H9 (cell line): ENCODE data around the gene RINL. TPM values are rescaled to one million over a fixed set of nuclear protein-coding genes. Genes with fewer than 3 reads are reported as not detected.

Experiments
- DNase-seq: peaks from one replicate; pipeline ENCODE4 v3.0.0-alpha.2; 2017
- H2AFZ ChIP-seq: one replicate; pipeline ENCODE4 v1.6.1; 2013; ENCODE audit warnings: mild to moderate bottlenecking, low read length, control low read depth, moderate library complexity
- H2AK5ac ChIP-seq: 2 replicates; pipeline ENCODE4 v1.6.1; 2013; ENCODE audit warnings: low read length, control low read depth, mixed read lengths; ENCODE audit not compliant: insufficient read length
- H2BK120ac ChIP-seq: one replicate; pipeline ENCODE4 v1.6.1; 2013; ENCODE audit warnings: low read depth, mild to moderate bottlenecking, low read length, control low read depth, inconsistent platforms; ENCODE audit not compliant: poor library complexity, severe bottlenecking
- H2BK12ac ChIP-seq: 2 replicates; pipeline ENCODE4 v1.6.1; 2013; ENCODE audit warnings: low read length, control low read depth, mixed read lengths, low read depth; ENCODE audit not compliant: insufficient read length
- H2BK15ac ChIP-seq: 2 replicates; pipeline ENCODE4 v1.6.1; 2013; ENCODE audit warnings: low read depth, low read length, control low read depth
- H2BK20ac ChIP-seq: one replicate; pipeline ENCODE4 v1.6.1; 2013; ENCODE audit warnings: low read depth, mild to moderate bottlenecking, low read length, control low read depth, inconsistent platforms; ENCODE audit not compliant: poor library complexity, severe bottlenecking
- H2BK5ac ChIP-seq: 2 replicates; pipeline ENCODE4 v1.6.1; 2013; ENCODE audit warnings: low read length, control low read depth, mixed read lengths; ENCODE audit not compliant: insufficient read length
- H3K14ac ChIP-seq: 2 replicates; pipeline ENCODE4 v1.6.1; 2013; ENCODE audit warnings: low read length, control low read depth; ENCODE audit not compliant: insufficient read depth
- H3K18ac ChIP-seq: 2 replicates; pipeline ENCODE4 v1.6.1; 2013; ENCODE audit warnings: low read depth, mild to moderate bottlenecking, mixed read lengths, low read length, control low read depth; ENCODE audit not compliant: insufficient read length
- H3K23ac ChIP-seq: 2 replicates; pipeline ENCODE4 v1.6.1; 2013; ENCODE audit warnings: low read length, control low read depth, mixed read lengths, low read depth; ENCODE audit not compliant: insufficient read length
- H3K23me2 ChIP-seq: 2 replicates; pipeline ENCODE4 v1.6.1; 2013; ENCODE audit warnings: low read depth, mild to moderate bottlenecking, mixed read lengths, low read length, control low read depth; ENCODE audit not compliant: insufficient read length, poor library complexity, severe bottlenecking
- H3K27ac ChIP-seq: 2 replicates; pipeline ENCODE4 v1.5.1; 2013; ENCODE audit warnings: low read length, control low read depth, mixed read lengths, low read depth; ENCODE audit not compliant: insufficient read length
- H3K27me3 ChIP-seq: 2 replicates; pipeline ENCODE4 v1.6.1; 2013; ENCODE audit warnings: low read length, control low read depth, inconsistent platforms; ENCODE audit not compliant: insufficient read depth
- H3K4ac ChIP-seq: 2 replicates; pipeline ENCODE4 v1.6.1; 2013; ENCODE audit warnings: low read depth, mild to moderate bottlenecking, control low read depth, inconsistent platforms, low read length, moderate library complexity
- H3K4me1 ChIP-seq: 2 replicates; pipeline ENCODE4 v1.6.1; 2013; ENCODE audit warnings: low read length, control low read depth, inconsistent platforms; ENCODE audit not compliant: insufficient read depth
- H3K4me2 ChIP-seq: 2 replicates; pipeline ENCODE4 v1.6.1; 2013; ENCODE audit warnings: low read length, control low read depth, mixed read lengths; ENCODE audit not compliant: insufficient read length, insufficient read depth
- H3K56ac ChIP-seq: 2 replicates; pipeline ENCODE4 v1.6.1; 2013; ENCODE audit warnings: low read depth, mild to moderate bottlenecking, mixed read lengths, low read length, control low read depth; ENCODE audit not compliant: insufficient read length
- H3K79me1 ChIP-seq: 2 replicates; pipeline ENCODE4 v1.6.1; 2013; ENCODE audit warnings: low read depth, mild to moderate bottlenecking, moderate library complexity, low read length, control low read depth, inconsistent platforms; ENCODE audit not compliant: insufficient read depth, poor library complexity, severe bottlenecking
- H3K79me2 ChIP-seq: 2 replicates; pipeline ENCODE4 v1.6.1; 2013; ENCODE audit warnings: low read length, control low read depth, inconsistent platforms; ENCODE audit not compliant: insufficient read depth
- H3K9ac ChIP-seq: 2 replicates; pipeline ENCODE4 v1.6.1; 2013; ENCODE audit warnings: low read length, control low read depth, mixed read lengths; ENCODE audit not compliant: insufficient read length; ENCODE audit errors: extremely low read depth
- H3K9me3 ChIP-seq: one replicate; pipeline ENCODE4 v1.6.1; 2013; ENCODE audit warnings: low read depth, low read length, inconsistent platforms; ENCODE audit not compliant: control insufficient read depth
- H3T11ph ChIP-seq: one replicate; pipeline ENCODE4 v1.6.1; 2013; ENCODE audit warnings: mild to moderate bottlenecking, low read length, control low read depth, inconsistent platforms
- H4K20me1 ChIP-seq: one replicate; pipeline ENCODE4 v1.6.1; 2013; ENCODE audit not compliant: control insufficient read depth, insufficient read length, insufficient read depth
- H4K5ac ChIP-seq: 2 replicates; pipeline ENCODE4 v1.6.1; 2013; ENCODE audit warnings: low read depth, mild to moderate bottlenecking, mixed read lengths, low read length, control low read depth; ENCODE audit not compliant: insufficient read length
- H4K8ac ChIP-seq: replicated peaks from 2 replicates; pipeline ENCODE4 v1.6.1; 2013; ENCODE audit warnings: low read length, control low read depth, mixed read lengths, low read depth; ENCODE audit not compliant: insufficient read length
- H4K91ac ChIP-seq: 2 replicates; pipeline ENCODE4 v1.6.1; 2013; ENCODE audit warnings: low read depth, mild to moderate bottlenecking, moderate library complexity, mixed read lengths, low read length, control low read depth; ENCODE audit not compliant: insufficient read length
- H3K27ac Mint-ChIP-seq, 3 experiments: 2 replicates in 2 of 3; 3 replicates in 1 of 3; pipeline ENCODE4 v1.8.0; 2020 to 2021; ENCODE audit warnings: mixed read lengths in 3 of 3, mild to moderate bottlenecking in 1 of 3, moderate library complexity in 1 of 3
- H3K27me3 Mint-ChIP-seq: 2 replicates; pipeline ENCODE4 v1.8.0; 2021; ENCODE audit warnings: low read depth, mild to moderate bottlenecking, moderate library complexity, mixed read lengths
- H3K36me3 Mint-ChIP-seq, 3 experiments: 2 replicates in 2 of 3; 3 replicates in 1 of 3; pipeline ENCODE4 v1.8.0; 2020 to 2021; ENCODE audit warnings: low read depth in 3 of 3, mixed read lengths in 3 of 3; ENCODE audit not compliant: insufficient read depth in 1 of 3
- H3K4me1 Mint-ChIP-seq, 2 experiments: 2 replicates each; pipeline ENCODE4 v1.8.0; 2020; ENCODE audit warnings: mixed read lengths in 2 of 2
- H3K4me3 Mint-ChIP-seq, 2 experiments: 2 replicates in 1 of 2; 3 replicates in 1 of 2; pipeline ENCODE4 v1.8.0; 2020 to 2021; ENCODE audit warnings: mild to moderate bottlenecking in 2 of 2, mixed read lengths in 2 of 2, moderate library complexity in 1 of 2
- H3K9me3 Mint-ChIP-seq, 2 experiments: 2 replicates in 1 of 2; 3 replicates in 1 of 2; pipeline ENCODE4 v1.8.0; 2020; ENCODE audit warnings: mild to moderate bottlenecking in 2 of 2, mixed read lengths in 2 of 2, moderate library complexity in 1 of 2
- CTCF ChIP-seq: fragments of 200-600 bp; sonication (generic); conservative IDR thresholded peaks from 3 replicates; pipeline ENCODE4 v1.8.0; 2021; ENCODE audit warnings: antibody characterized with exemption, mild to moderate bottlenecking
- WGBS: extraction: QIAGEN DNeasy Blood & Tissue Kit; methylation state at CpG from one replicate; pipeline ENCODE4 v1.1.7; 2013; ENCODE audit warnings: missing lambda C conversion rate, low lambda C conversion rate, mixed read lengths; ENCODE audit not compliant: insufficient read length; ENCODE audit errors: extremely low coverage; 5-methylcytosine and 5-hydroxymethylcytosine counted together
- total RNA-seq: library from RNA; stranded (reverse); gene quantifications from 2 replicates; pipeline ENCODE4 v1.2.1, GENCODE V29; 2021

The RINL gene
- total RNA-seq, 1 experiment from 2014 or later = 6.4 TPM

- no peak overlapping the region for H4K5ac ChIP-seq
- H3K56ac ChIP-seq = no peak overlapping the region
- no peaks in the 10 kb centered on the region for H3K27me3 ChIP-seq
- no peak overlapping the region for H3T11ph ChIP-seq
- no peak overlapping the region for H4K91ac ChIP-seq
- TF ChIP-seq CTCF = no peak
- H2AK5ac ChIP-seq = no peak overlapping the region
- H2BK12ac ChIP-seq = no peak overlapping the region
- no peaks in the 10 kb centered on the region for H3K79me1 ChIP-seq
- H3K9ac ChIP-seq = no peak overlapping the region
- H2BK20ac ChIP-seq = no peak overlapping the region
- H3K27ac ChIP-seq = no peak overlapping the region
- H2BK5ac ChIP-seq = no peak overlapping the region
- Mint-ChIP-seq H3K27ac (no peak overlapping the region), H3K4me3 (no peak overlapping the region), H3K36me3 (no peaks in the 10 kb centered on the region), H3K9me3 (no peaks in the 10 kb centered on the region), H3K4me1 (no peaks in the 10 kb centered on the region), H3K27me3 (peaks cover 3% of the 10 kb centered on the region)
- H3K4me2 ChIP-seq = no peak overlapping the region
- WGBS = no CpG with 5 or more reads among the region's 5 CpGs
- no peak overlapping the region for H3K18ac ChIP-seq
- no peak overlapping the region for H2BK120ac ChIP-seq
- no peak overlapping the region for H3K4ac ChIP-seq
- H3K9me3 ChIP-seq = no peaks in the 10 kb centered on the region
- no peaks in the 10 kb centered on the region for H4K20me1 ChIP-seq
- H3K79me2 ChIP-seq = no peaks in the 10 kb centered on the region
- H2BK15ac ChIP-seq = no peak overlapping the region
- H3K14ac ChIP-seq = no peak overlapping the region
- H4K8ac ChIP-seq = no peak overlapping the region
- H3K23ac ChIP-seq = no peak overlapping the region
- H3K23me2 ChIP-seq = no peaks in the 10 kb centered on the region
- H2AFZ ChIP-seq = no peak overlapping the region
- DNase-seq = no peak
- no peaks in the 10 kb centered on the region for H3K4me1 ChIP-seq
These were observed 14.8 kb upstream of the RINL start for GRCh38 chr19:38892841-38893240.
